ENCODE data around the gene GNA12.
A peak's percentile ranks its signal among the peaks of the same experiment; 100 is the strongest.

Gene GNA12

GRCh38 chr7:2844153-2845033 lies at the start of gene GNA12:
Gene GNA12 (minus strand): TSS chr7:2844308. CDS start chr7:2844161, 147 bp downstream.
- no peak for TF ChIP-seq GATA3 (IDR thresholded peaks at IDR 0.05; ENCODE audit: low read depth, low read length)
- no peak for TF ChIP-seq GATA2 (IDR thresholded peaks at IDR 0.05; ENCODE audit: low read depth, low read length)

GRCh38 chr7:2893411-2893861 lies 49.3 kb upstream of the GNA12 start:
- TF ChIP-seq GATA3 (IDR thresholded peaks at IDR 0.05; ENCODE audit: low read depth, low read length) = no peak
- TF ChIP-seq GATA2 (IDR thresholded peaks at IDR 0.05; ENCODE audit: low read depth, low read length) = no peak

DNA sequence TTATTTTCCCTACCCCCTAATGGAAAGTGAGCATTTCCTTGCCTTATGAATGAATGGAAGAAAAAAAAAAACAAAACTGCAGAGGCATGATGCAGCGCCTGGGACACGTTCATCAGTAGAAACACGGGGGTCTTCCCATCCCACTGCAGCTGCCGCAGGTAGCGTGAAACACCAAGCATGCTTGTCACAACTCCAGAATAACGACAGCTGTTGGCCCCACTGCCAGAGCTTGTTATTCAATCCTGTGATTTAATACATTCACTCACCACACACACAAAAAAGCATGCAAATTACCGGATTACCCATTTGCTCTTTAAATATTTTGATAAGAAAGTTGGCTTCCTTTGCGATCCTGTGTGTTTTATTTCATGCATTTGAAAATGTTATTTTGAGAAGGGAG lies 48.4 kb upstream of the GNA12 start:
- TF ChIP-seq GATA2 (IDR thresholded peaks at IDR 0.05; ENCODE audit: low read depth, low read length) (no peak), GATA3 (IDR thresholded peaks at IDR 0.05; ENCODE audit: low read depth, low read length) (no peak)

GRCh38 chr7:2887816-2888215 lies 43.7 kb upstream of the GNA12 start:
- TF ChIP-seq GATA2 (IDR thresholded peaks at IDR 0.05; ENCODE audit: low read depth, low read length) (no peak), GATA3 (IDR thresholded peaks at IDR 0.05; ENCODE audit: low read depth, low read length) (no peak)

- no peak for TF ChIP-seq GATA3 (IDR thresholded peaks at IDR 0.05; ENCODE audit: low read depth, low read length)
Measured at GRCh38 chr7:2886900-2887299, 42.8 kb upstream of the GNA12 start.

- no peak for TF ChIP-seq GATA2 (IDR thresholded peaks at IDR 0.05; ENCODE audit: low read depth, low read length)
- TF ChIP-seq GATA3 (IDR thresholded peaks at IDR 0.05; ENCODE audit: low read depth, low read length) = no peak
Measured at GRCh38 chr7:2886391-2886790, 42.3 kb upstream of the GNA12 start.

DNA sequence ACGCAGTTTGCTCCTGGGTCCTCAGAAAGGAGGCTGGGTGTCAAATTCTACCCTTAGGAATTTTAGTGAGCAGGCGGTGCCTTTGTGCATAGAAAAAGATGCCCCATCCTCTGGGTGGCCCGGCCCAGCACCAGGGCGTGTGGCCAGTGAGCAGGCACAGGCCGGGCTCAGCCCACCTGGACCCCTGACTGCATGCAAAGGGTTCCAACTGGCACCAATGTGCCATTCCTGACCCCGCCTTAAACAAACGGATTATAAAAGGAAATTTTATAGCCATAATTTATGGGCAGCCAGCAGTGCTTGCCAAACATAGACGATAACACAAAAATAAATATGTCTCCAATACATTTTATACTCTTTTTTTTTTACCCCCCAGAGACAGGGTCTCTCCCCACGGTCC lies 40.1 kb upstream of the GNA12 start:
- TF ChIP-seq GATA2 (IDR thresholded peaks at IDR 0.05; ENCODE audit: low read depth, low read length) (no peak), GATA3 (IDR thresholded peaks at IDR 0.05; ENCODE audit: low read depth, low read length) (no peak)

- no peak for TF ChIP-seq GATA3 (IDR thresholded peaks at IDR 0.05; ENCODE audit: low read depth, low read length)
- no peak for TF ChIP-seq GATA2 (IDR thresholded peaks at IDR 0.05; ENCODE audit: low read depth, low read length)
Measured at GRCh38 chr7:2883101-2883500, 39.0 kb upstream of the GNA12 start.

- TF ChIP-seq GATA2 (IDR thresholded peaks at IDR 0.05; ENCODE audit: low read depth, low read length) = no peak
- no peak for TF ChIP-seq GATA3 (IDR thresholded peaks at IDR 0.05; ENCODE audit: low read depth, low read length)
Measured at GRCh38 chr7:2882111-2882510, 38.0 kb upstream of the GNA12 start.

DNA sequence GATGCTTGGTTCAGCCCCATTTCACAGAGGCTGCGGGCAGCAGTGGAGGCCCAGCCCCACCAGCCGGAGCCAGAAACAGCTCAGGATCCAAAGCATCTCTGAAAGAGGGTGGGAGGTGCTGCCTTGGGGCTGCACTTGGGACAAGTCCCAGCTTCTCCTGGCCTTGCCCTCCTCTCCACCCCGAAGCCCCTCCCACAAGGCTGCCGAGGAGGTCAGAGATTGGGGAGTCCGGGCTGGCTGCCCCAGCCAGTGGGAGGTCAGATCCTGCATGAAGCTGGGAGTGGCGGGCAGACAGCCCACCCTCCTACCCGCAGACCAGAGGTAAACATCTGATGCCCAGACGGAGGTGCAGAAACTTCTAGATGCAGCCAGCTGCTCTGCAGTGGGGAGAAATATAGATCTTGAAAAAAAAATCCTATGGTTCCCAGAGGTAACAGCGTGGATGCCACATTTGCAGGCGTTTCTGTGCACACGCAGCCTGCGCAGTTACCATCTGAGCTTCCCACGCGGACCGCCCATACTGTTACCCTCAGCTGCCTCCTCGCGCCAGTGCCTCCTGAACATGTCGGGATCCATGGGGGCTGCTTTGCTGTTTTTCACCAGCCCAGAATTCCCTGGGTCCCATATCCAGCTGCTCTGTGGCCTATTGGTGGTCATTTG lies 36.9 kb upstream of the GNA12 start:
- TF ChIP-seq GATA3 (IDR thresholded peaks at IDR 0.05; ENCODE audit: low read depth, low read length) (no peak), GATA2 (IDR thresholded peaks at IDR 0.05; ENCODE audit: low read depth, low read length) (no peak)

GRCh38 chr7:2880051-2880450 lies 35.9 kb upstream of the GNA12 start:
- TF ChIP-seq GATA2 (IDR thresholded peaks at IDR 0.05; ENCODE audit: low read depth, low read length) (no peak), GATA3 (IDR thresholded peaks at IDR 0.05; ENCODE audit: low read depth, low read length) (no peak)

- TF ChIP-seq GATA3 (IDR thresholded peaks at IDR 0.05; ENCODE audit: low read depth, low read length) = no peak
- no peak for TF ChIP-seq GATA2 (IDR thresholded peaks at IDR 0.05; ENCODE audit: low read depth, low read length)
Measured at GRCh38 chr7:2879354-2879753, 35.2 kb upstream of the GNA12 start.

DNA sequence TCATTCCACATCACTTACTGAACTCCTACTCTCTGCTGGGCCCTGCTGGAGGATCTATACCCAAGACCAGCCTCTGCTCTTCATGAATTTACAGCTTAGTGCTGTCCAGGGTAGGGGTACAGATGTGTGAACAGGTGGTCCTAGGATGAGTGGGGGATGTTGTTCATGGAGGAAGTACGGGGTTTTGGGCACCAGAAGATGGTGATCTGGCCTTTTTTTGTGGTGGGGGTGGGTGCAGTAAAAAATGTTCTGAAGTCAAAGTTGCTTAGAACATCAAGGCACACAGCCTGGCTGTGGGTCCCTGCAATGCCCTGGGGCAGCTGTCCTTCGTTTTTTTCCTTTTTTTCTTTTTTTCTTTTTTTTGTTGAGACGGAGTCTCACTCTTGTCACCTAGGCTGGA lies 34.2 kb upstream of the GNA12 start:
- TF ChIP-seq GATA3 (IDR thresholded peaks at IDR 0.05; ENCODE audit: low read depth, low read length) = no peak
- TF ChIP-seq GATA2 (IDR thresholded peaks at IDR 0.05; ENCODE audit: low read depth, low read length) = no peak

- TF ChIP-seq GATA3 (IDR thresholded peaks at IDR 0.05; ENCODE audit: low read depth, low read length) (no peak), GATA2 (IDR thresholded peaks at IDR 0.05; ENCODE audit: low read depth, low read length) (peak; percentile 73)
Measured at GRCh38 chr7:2876031-2876731, 32.1 kb upstream of the GNA12 start.

Measured in SH-SY5Y (cell line).